NCI-H2196 treated with DMSO at 0.1 percent for 48 hours (cell line): Measurements from ENCODE around the gene GET3.
A peak's percentile ranks its signal among the peaks of the same experiment; 100 is the strongest.
"Not testable (repeated sequence)": the region's sequence is repeated elsewhere in the genome, so short reads cannot be mapped to it uniquely, and the experiment has no call there.

ENCODE experiments used
- DNase-seq: peaks from one replicate; lab custom pipeline; 2025; ENCODE audit not compliant: unreplicated experiment; lab: John Stamatoyannopoulos, UW

Gene GET3

GRCh38 chr19:12715102-12715501 lies 22.2 kb upstream of the GET3 start:
- no peak for DNase-seq

DNA sequence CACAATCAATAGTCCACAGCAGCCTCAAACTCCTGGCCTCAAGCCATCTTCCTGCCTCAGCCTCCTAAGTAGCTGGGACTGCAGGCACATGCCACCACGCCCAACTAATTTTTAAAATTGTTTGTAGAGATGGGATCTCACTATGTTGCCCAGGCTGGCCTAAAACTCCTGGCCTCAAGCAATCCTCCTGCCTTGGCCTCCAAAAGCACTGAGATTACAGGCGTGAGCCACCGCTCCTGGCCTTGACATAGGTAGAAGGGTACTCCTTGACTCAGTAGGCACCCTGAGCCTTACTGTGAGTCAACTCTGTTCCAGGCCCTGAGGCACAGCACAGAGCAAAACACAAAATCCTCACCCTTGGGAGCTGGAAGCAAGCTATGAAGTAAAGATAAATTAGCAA lies 21.4 kb upstream of the GET3 start:
- no peak for DNase-seq

GRCh38 chr19:12720296-12720695 lies 17.0 kb upstream of the GET3 start:
- DNase-seq, result no peak

GRCh38 chr19:12720851-12721655 lies 16.2 kb upstream of the GET3 start:
- no peak for DNase-seq

DNA sequence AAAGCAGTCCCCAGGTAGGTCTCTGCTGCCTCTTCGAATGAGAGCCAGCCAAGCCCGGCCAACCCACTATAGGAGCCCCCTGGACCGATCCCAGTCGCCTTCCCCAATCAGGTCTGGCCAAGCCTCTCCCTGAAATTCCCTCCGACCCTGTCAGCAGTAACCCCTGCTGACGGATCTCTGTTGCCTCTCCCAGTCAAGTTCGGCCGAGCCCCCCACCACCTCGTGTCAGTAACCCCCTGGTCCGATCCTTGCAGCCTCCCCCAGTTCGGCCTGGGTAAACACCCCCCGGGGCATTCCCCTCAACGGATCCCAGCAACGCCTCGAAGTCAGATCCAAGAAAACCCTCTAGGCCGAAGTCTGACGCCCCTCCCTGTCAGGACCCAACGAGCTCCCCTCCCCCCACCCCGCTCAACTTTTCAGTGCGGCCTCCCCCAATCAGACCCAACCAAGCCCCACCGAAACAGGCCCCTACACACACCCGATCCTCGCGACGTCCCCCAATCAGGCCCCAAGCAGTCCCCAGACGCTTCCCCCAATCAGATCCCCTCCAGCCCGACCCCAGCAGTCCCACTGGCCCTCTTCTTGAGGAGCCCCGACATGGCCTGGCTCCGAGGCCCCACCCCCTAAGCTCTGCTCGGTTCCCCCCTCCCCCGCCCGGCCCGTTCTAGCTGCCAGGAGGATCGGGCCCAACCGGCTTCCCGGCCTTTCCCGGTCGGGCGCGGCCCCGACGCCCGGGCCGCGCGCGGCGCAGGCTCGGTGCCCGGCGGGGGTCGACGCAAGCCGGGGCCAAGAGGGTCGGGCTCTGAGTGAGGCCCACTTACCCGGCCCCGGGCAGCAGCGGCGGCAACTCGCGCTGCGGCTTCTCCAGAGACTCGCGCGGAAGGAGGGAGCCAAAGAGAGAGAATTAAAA lies 15.4 kb upstream of the GET3 start:
- no peak for DNase-seq

- DNase-seq, result peak; percentile 92
These were observed 14.5 kb upstream of the GET3 start for GRCh38 chr19:12722566-12723380.

DNA sequence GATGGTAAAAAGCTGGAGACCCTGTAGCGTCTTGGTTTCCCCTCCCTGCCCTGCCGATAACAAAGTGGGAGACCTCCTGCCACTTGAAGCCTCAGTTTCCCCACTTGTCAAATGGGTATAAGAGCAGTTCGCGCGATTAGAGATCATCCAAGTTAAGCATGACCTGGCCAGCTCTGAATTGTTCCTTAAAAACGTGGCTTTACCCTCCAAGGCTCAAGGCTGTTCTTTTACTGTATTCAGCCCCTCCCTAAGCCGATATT lies 14.0 kb upstream of the GET3 start:
- DNase-seq, result no peak

- DNase-seq, result peak; percentile 69
These were observed 13.5 kb upstream of the GET3 start, which contains the start of gene TNPO2 for GRCh38 chr19:12723641-12724426. TNPO2 (minus strand) TSS chr19:12723932; CDS start chr19:12720977, 2,955 bp downstream.

DNA sequence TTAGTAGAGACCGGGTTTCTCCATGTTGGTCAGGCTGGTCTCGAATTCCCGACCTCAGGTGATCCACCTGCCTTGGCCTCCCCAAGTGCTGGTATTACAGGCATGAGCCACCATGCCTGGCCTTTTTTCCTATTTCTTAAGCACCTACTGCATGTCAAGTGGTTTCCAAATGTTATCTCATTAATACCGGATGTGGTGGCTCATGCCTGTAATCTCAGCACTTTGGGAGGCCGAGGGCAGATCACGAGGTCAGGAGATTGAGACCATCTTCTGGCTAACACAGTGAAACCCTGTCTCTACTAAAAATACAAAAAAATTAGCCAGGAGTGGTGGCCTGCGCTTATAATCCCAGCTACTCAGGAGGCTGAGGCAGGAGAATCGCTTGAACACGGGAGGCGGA lies 11.7 kb upstream of the GET3 start:
- DNase-seq, result not testable (repeated sequence)

- DNase-seq, result no peak
These were observed 10.3 kb upstream of the GET3 start for GRCh38 chr19:12726988-12727316.

DNA sequence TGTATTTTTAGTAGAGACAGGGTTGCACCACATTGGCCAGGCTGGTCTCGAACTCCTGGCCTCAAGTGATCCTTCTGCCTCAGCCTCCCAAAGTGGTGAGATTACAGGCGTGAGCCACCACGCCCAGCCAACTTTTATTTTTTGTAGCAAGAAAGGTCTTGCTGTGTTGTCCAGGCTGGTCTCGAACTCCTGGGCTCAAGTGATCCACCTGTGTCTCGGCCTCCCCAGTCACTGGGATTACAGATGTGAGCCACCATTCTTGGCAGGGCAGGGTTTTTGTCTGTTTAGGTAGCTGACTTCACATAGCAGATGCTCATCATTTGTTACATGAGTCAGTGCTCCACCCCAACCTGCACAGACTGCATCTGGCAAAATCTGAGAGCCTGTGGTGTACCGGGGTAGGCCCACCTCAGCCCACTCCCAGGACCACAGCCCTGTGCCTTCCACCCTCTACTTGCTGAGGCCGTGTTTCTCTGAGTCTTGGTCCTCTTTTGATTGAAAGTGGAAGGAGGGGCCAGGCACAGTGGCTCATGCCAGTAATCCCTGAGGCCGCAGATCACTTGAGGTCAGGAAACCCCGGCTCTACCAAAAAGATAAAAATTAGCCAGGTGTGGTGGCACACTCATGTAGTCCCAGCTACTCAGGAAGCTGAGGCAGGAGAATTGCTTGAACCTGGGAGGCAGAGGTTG lies 9.4 kb upstream of the GET3 start:
- DNase-seq, result no peak

DNA sequence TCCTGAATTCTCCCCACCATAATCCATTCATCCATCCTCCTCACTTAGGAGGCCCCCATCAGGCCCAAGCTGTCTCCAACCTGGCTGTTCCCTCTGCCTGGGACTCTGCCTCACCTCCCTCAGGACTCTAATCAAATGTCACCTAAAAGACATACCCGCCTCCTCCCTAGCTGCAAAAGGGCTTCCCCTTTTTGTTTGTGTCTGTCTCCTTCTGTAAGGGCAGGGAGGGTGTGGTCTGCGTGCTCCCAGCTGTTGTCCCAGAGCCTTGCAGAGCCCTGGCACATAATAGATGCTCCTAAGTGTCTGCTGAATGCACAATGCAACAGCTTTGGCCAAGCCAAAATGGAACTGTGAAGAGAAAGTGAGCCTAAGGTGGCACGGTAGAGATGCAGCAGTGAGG lies 7.2 kb upstream of the GET3 start:
- no peak for DNase-seq

- no peak for DNase-seq
These were observed 6.0 kb upstream of the GET3 start for GRCh38 chr19:12731337-12731736.

GRCh38 chr19:12733369-12734214 lies 3.7 kb upstream of the GET3 start:
- no peak for DNase-seq

- no peak for DNase-seq
These were observed 596 bp downstream of the GET3 start for GRCh38 chr19:12737835-12738351.

DNA sequence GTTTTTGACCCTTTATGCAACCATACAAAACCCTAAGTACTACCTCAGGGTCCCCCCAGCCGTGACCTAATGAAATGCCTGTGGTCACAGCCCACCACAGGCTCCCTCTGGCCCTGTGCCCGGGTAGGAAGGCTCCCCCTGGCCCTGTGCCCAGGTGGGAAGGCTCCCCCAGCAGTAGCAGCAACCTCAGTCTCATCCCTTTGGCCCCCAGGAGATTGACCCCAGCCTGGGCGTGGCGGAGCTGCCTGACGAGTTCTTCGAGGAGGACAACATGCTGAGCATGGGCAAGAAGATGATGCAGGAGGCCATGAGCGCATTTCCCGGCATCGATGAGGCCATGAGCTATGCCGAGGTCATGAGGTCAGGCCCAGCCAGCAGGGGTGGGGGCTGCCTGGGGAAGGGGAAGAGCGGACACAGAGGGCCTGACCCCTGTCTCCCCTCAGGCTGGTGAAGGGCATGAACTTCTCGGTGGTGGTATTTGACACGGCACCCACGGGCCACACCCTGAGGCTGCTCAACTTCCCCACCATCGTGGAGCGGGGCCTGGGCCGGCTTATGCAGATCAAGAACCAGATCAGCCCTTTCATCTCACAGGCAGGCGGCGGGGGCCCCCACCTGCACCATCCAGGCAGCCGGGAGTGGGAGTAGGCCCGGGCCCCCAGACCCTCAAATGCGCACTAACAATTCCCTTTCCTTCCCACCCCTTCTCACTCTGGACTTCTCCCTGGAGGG lies 8.0 kb downstream of the GET3 start:
- DNase-seq, result no peak

DNA sequence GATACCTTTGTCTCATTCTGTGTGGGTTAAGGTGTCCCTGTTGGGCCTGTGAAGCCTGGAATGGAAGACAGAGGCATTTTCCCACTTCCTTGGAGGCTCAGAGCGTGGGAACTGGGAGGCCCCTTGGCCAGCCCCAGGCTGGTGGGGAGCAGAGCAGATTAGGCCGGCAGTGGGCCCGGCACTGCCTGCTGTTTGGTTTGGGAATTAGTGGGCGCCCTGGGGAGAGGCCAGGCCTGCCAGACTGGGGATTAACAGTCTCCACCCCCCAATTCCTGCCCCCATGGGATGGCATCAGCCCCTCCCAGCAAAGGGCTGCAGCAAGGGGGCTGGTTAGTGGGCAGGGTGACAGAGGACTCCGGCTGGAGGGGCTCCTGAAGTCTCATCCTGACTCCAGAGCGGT lies 11.2 kb downstream of the GET3 start:
- no peak for DNase-seq

GRCh38 chr19:12749938-12750521 lies 12.7 kb downstream of the GET3 start:
- DNase-seq, result no peak
